HG03196 (cell line): ENCODE results near the gene PRL.

Experiments used
- ATAC-seq: cut with Tn5 transposase; IDR thresholded peaks from one replicate; pipeline ENCODE4 v1.9.1; 2021; ENCODE audit not compliant: unreplicated experiment

The PRL gene

GRCh38 chr6:22295145-22295544, 1.7 kb downstream of the PRL start:
- ATAC-seq: no peak

DNA sequence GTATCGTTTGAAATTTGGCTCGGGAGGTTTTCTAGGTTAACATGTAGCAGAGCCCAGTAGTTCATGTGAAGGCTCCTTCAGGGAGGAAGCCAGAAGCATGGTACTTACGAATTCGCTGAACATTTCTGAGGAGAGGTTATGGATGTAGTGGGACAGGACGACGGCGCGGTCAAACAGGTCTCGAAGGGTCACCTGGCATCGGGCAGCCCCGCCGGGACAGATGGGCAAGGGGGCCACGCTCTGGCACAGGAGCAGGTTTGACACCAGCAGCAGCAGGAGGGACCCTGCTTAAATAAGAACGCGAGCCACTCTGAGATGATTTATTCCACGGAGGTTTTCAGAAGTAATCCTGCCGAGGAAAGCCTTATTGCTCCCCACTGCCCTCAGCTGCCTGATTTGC, 2.5 kb downstream of the PRL start:
- ATAC-seq: no peak

GRCh38 chr6:22290045-22290444, 6.8 kb downstream of the PRL start:
- ATAC-seq: no peak

- ATAC-seq: no peak
Observed at GRCh38 chr6:22288721-22289120, 8.1 kb downstream of the PRL start.

DNA sequence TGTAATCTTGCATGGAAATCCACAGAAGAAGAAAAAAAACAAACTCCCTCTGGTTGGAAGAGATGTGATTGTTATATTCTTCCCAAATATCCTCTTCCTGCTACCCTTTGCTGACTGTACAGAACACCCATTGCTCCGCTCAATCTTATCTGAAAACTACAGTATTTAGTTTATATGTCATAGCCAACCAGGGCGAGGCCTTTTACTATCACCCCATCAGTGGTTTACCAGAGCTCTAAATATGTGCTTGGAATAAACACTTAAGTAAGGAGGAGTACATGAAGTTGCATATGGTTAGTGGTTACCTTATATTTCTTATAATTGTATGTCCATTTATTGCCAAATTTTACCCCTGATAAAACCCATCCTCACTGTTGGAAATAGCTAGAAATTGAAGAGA, 12.2 kb downstream of the PRL start:
- no peak for ATAC-seq

DNA sequence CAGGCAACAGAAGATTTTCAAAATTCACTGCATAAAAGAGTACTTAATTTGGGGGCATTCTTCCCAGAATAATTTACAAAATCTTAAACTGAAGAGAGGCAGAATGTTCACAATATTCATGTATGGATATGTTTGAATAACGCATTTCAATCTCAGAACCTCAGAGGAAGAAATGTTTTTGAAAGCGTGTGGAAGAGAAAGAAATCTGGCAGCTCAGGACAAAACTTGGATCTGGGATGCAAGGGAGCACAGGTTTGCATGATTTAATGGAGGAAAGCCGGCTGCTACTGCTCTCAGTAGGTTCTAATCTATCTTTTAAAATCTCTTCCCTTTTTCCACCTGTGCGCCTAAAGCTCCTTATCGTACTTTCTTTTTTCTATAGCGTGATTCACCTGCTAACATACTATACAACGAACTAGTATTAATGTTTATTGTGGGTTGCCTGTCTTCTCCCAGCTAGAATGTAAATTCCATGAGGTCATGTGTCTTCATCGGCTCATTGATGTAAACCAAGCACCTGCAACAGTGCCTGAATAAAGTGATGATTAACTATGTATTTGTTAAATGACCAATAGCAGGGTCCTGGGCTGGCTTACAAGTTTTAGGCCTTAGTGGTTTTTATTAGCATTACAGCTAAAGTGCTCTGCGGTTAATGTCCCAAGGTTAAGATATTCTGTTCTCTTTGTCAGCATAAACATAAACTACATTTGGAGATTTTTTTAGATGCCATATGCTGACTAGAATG, 15.3 kb downstream of the PRL start:
- no peak for ATAC-seq

- ATAC-seq: no peak
Observed at GRCh38 chr6:22279427-22279826, 17.4 kb downstream of the PRL start.

- ATAC-seq: peak; percentile 79
Observed at GRCh38 chr6:22271081-22271480, 25.8 kb downstream of the PRL start.

DNA sequence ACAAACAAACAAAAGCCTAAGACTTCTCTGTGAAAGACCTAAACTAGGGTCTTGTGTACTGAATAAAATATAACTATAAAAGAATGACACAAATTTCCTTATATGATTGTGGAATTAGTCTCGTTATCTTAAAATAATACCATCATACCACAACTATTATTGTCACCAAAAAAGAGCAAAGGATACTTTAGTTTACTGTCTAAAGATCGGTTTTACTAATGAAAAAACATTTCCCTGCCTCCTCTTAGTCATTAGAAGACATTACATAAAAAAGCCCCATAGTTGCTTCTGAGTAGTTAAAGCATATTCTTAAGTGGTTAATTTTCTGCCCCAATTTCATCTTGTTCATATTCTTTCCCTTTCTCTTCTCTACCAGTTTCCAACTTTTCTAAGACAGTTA, 33.1 kb downstream of the PRL start:
- no peak for ATAC-seq

DNA sequence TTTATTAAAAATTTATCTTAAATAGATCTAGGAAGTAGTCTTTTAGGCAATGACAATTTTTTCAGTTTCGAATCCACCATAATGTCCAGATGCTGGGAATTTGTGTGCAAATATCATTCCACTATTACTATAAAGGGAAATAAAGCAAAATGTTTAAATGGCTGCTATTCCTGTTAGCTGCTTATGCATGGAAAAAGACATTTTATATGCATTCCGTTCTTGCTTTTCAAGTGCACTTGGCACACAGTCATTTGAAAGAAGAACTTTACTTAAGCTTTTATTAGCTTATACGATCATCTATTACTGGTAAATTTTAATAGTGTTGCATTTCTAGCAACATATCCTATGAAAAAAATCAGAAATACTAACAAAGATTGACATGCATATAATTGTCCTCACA, 42.0 kb downstream of the PRL start:
- ATAC-seq: no peak

GRCh38 chr6:22253955-22254655, 42.7 kb downstream of the PRL start:
- no peak for ATAC-seq

GRCh38 chr6:22251348-22251747, 45.5 kb downstream of the PRL start:
- ATAC-seq: no peak

GRCh38 chr6:22250486-22250885, 46.4 kb downstream of the PRL start:
- no peak for ATAC-seq

DNA sequence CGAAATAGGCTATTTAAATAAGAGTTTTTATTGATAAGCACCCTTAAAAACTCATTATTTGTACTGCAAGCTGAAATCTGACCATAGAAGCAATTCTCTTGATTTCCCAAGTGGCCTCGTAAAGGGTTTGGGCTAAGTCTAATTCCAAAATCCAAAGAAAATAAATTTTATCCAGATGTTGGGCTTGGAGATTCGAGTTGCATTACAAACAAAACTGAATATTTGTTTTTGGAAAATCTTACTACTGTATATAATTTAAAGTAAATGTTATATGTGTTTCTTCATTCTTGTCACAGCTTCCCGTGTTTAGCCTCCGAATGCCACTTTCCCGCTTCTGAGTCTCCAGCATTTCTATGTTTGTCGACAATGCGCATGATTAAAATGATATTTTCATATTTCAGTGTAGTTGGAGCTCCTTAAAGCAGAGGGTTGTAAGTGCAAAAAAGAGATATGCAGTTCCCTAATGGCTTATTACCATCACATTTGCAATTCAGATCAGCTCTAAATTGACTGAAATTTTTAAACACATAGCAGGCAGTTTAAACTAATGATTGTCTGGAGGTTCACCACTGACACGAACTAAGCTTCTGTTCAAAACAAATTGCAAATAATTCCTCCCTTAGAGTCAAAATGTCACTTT, 47.0 kb downstream of the PRL start:
- ATAC-seq: no peak

DNA sequence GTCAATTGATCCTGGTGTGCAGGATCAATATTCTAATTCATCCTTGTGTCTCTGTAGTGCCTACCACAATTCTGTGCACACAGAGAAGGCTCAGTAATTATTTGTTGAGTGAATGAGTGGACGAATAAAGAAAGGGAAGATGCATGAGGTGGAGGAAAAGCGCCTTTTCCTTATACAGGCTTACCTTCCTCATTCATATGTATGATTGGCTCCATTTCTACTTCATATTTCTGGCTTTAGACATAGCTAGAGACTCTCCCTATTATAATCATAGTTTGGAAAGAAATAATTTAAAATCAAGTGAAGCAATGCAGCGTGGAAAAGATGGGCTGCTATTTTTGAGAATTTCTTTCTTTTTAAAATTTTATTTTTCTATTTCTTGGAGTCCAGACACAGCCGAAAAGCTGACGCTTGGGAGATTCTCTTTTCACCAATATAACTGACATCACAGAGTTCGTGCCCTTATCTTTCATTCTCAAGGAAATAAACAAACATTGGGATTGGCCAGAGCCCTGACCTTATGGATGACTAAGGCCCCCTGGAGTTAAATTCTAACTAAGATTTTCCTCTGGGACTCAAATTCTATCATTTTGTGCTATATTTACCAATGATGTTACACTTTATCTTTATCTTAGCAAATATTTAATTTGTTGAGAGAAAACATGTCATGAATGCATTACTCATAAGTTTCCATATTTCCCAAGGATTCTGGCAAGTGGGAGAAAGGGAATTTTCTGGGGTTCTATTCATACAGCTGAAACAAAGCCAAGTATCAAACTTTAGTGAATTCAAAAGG, 48.1 kb downstream of the PRL start:
- no peak for ATAC-seq

GRCh38 chr6:22247916-22248482, 48.8 kb downstream of the PRL start:
- ATAC-seq: no peak

- no peak for ATAC-seq
Observed at GRCh38 chr6:22240025-22240424, 56.8 kb downstream of the PRL start.

- ATAC-seq: no peak
Observed at GRCh38 chr6:22239261-22239921, 57.4 kb downstream of the PRL start.

GRCh38 chr6:22238861-22239260, 58.0 kb downstream of the PRL start:
- no peak for ATAC-seq

GRCh38 chr6:22237526-22237925, 59.3 kb downstream of the PRL start:
- ATAC-seq: no peak
